Testis (tissue), 3 donors: Measurements from ENCODE around the gene ASB18. TPM values are rescaled to one million over a fixed set of nuclear protein-coding genes. Genes with fewer than 3 reads are reported as not detected.

Experiments used
- DNase-seq: peaks from one replicate; pipeline ENCODE4 v3.0.0-alpha.2; 2019
- H3K27ac ChIP-seq, 2 donors: fragments of 200-600 bp; sonication (generic); one replicate each; pipeline ENCODE4 v1.5.1; 2019
- H3K27me3 ChIP-seq: fragments of 200-600 bp; sonication (generic); one replicate; pipeline ENCODE4 v1.5.1; 2019
- H3K36me3 ChIP-seq: fragments of 200-600 bp; sonication (generic); one replicate; pipeline ENCODE4 v1.5.1; 2017; ENCODE audit warnings: low read depth; ENCODE audit errors: missing control alignments
- H3K4me1 ChIP-seq: fragments of 200-600 bp; sonication (generic); one replicate; pipeline ENCODE4 v1.5.1; 2019
- H3K4me3 ChIP-seq, 2 donors: fragments of 200-600 bp; sonication (generic); one replicate each; pipeline ENCODE4 v1.5.1; 2017 to 2019
- H3K9me3 ChIP-seq: fragments of 200-600 bp; sonication (generic); one replicate; pipeline ENCODE4 v1.5.1; 2017
- CTCF ChIP-seq, 3 experiments: fragments of 450-650 bp in 2 of 3; fragments of 200-600 bp in 1 of 3; sonication (generic) in 1 of 3; IDR thresholded peaks; one replicate each; pipeline ENCODE4 v1.5.1; 2016 to 2019; ENCODE audit warnings: antibody characterized with exemption in 3 of 3, mild to moderate bottlenecking in 2 of 3, moderate library complexity in 1 of 3
- POLR2A ChIP-seq: fragments of 450-650 bp; IDR thresholded peaks from one replicate; pipeline ENCODE4 v1.6.1; 2017; ENCODE audit warnings: antibody characterized with exemption, mild to moderate bottlenecking, moderate library complexity
- WGBS, 2 donors: methylation state at CpG; one replicate each; pipeline ENCODE4 v1.1.5; 2018; 5-methylcytosine and 5-hydroxymethylcytosine counted together
- intact Hi-C: fragments of 100-400 bp; cut with DNase I; formaldehyde crosslinking; loops from one replicate; pipeline ENCODE4 v1.15.1; 2023; ENCODE audit warnings: low total_unique reads
- polyA plus RNA-seq: library from polyadenylated mRNA; stranded (reverse); fragments of 350-450 nt; fragmentation: Illumina TruSeq; extraction: RNeasy Lipid Tissue Mini Kit (QIAGEN cat#74804); gene quantifications from one replicate; pipeline ENCODE4 v1.2.3, GENCODE V29; 2014; ENCODE audit warnings: low read depth, low replicate concordance; ENCODE audit not compliant: insufficient read depth
- total RNA-seq, 2 donors: library from RNA; depleted of rRNA; stranded (reverse); fragments of >200 nt; gene quantifications; one replicate each; pipeline ENCODE4 v1.2.3, GENCODE V29; 2016

Gene ASB18
- total and polyA plus RNA-seq, 3 donors from 2014 or later = 0.43 to 4.9 (median 0.67) TPM

GRCh38 chr2:236162031-236162845 lies 102.0 kb downstream of the ASB18 start:
- Histone ChIP-seq H3K4me1 (peaks cover 13% of the 10 kb centered on the region), H3K9me3 (no peaks in the 10 kb centered on the region), H3K4me3 (no peak overlapping the region), H3K36me3 (no peaks in the 10 kb centered on the region), H3K27me3 (no peaks in the 10 kb centered on the region), H3K27ac (no peak overlapping the region)
- TF ChIP-seq POLR2A (no peak), CTCF (IDR thresholded peaks at IDR 0.05) (no peak)
- intact Hi-C loops = loop anchor here (10.0 kb wide), 1 partner anchor 387 kb away; no protein-coding TSS in a partner anchor
- no peak for DNase-seq
- 58 to 67% methylated on average over 15 to 16 of the region's 16 CpGs for WGBS, 2 donors

GRCh38 chr2:236161531-236161930 lies 102.7 kb downstream of the ASB18 start:
- H3K4me3 ChIP-seq = no peak overlapping the region
- H3K4me1 ChIP-seq = peaks cover 11% of the 10 kb centered on the region
- intact Hi-C loops = loop anchor here (10.0 kb wide), 1 partner anchor 387 kb away; no protein-coding TSS in a partner anchor
- H3K9me3 ChIP-seq = no peaks in the 10 kb centered on the region
- no peak for DNase-seq
- no peak overlapping the region for H3K27ac ChIP-seq
- TF ChIP-seq POLR2A = no peak
- no peak for TF ChIP-seq CTCF (IDR thresholded peaks at IDR 0.05)
- WGBS, 2 donors = 87 to 91% methylated on average over 7 to 12 of the region's 12 CpGs
- no peaks in the 10 kb centered on the region for H3K36me3 ChIP-seq
- no peaks in the 10 kb centered on the region for H3K27me3 ChIP-seq

GRCh38 chr2:236161082-236161462 lies 103.1 kb downstream of the ASB18 start:
- Histone ChIP-seq H3K9me3 (no peaks in the 10 kb centered on the region), H3K36me3 (no peaks in the 10 kb centered on the region), H3K4me3 (no peak overlapping the region), H3K4me1 (peaks cover 11% of the 10 kb centered on the region), H3K27ac (no peak overlapping the region), H3K27me3 (no peaks in the 10 kb centered on the region)
- TF ChIP-seq POLR2A (no peak), CTCF (IDR thresholded peaks at IDR 0.05) (no peak)
- 67 to 75% methylated on average over 11 to 15 of the region's 15 CpGs for WGBS, 2 donors
- intact Hi-C loops = loop anchor here (10.0 kb wide), 1 partner anchor 386 kb away; no protein-coding TSS in a partner anchor
- DNase-seq = no peak

- Histone ChIP-seq H3K36me3 (no peaks in the 10 kb centered on the region), H3K9me3 (no peaks in the 10 kb centered on the region), H3K27me3 (no peaks in the 10 kb centered on the region), H3K27ac (no peak overlapping the region), H3K4me1 (peaks cover 11% of the 10 kb centered on the region), H3K4me3 (no peak overlapping the region)
- TF ChIP-seq POLR2A = no peak
- TF ChIP-seq CTCF (IDR thresholded peaks at IDR 0.05) = no peak
- intact Hi-C loops = loop anchor here (10.0 kb wide), 1 partner anchor 386 kb away; no protein-coding TSS in a partner anchor
- DNase-seq = no peak
- 32 to 57% methylated on average over 14 to 22 of the region's 22 CpGs for whole genome bisulfite sequencing, 2 donors
Measured at GRCh38 chr2:236160366-236161081, 103.7 kb downstream of the ASB18 start.
